Tibial artery (tissue), 4 donors: ENCODE data around the gene TAS2R41.

ENCODE experiments used
- DNase-seq, 2 donors: peaks; one replicate each; pipeline ENCODE4 v3.0.0-alpha.2; 2019
- H3K27ac ChIP-seq, 2 donors: fragments of 200-600 bp; sonication (generic) in 1 of 2; 1 replicate in 1 of 2; 2 replicates in 1 of 2; pipeline ENCODE4 v1.5.1; 2018 to 2019; ENCODE audit warnings: mild to moderate bottlenecking in 1 of 2
- H3K27me3 ChIP-seq, 2 donors: fragments of 200-600 bp; sonication (generic) in 1 of 2; one replicate each; pipeline versions ENCODE4 v1.5.1 to v1.6.0; 2016 to 2019
- H3K36me3 ChIP-seq, 3 donors: fragments of 200-600 bp; sonication (generic) in 2 of 3; one replicate each; pipeline ENCODE4 v1.5.1; 2016 to 2019; ENCODE audit warnings: mild to moderate bottlenecking in 2 of 3
- H3K4me1 ChIP-seq, 4 donors: fragments of 200-600 bp; sonication (generic) in 2 of 4; 1 replicate in 3 of 4; 2 replicates in 1 of 4; pipeline ENCODE4 v1.5.1; 2016 to 2019
- H3K4me3 ChIP-seq, 2 donors: fragments of 200-600 bp; sonication (generic) in 1 of 2; 1 replicate in 1 of 2; 2 replicates in 1 of 2; pipeline ENCODE4 v1.5.1; 2018 to 2019; ENCODE audit warnings: mild to moderate bottlenecking in 2 of 2
- H3K9me3 ChIP-seq, 3 donors: fragments of 200-600 bp; sonication (generic) in 1 of 3; one replicate each; pipeline ENCODE4 v1.5.1; 2016 to 2019
- intact Hi-C: fragments of 100-400 bp; cut with DNase I; formaldehyde crosslinking; loops from one replicate; pipeline ENCODE4 v1.15.0; 2023; ENCODE audit warnings: low total_unique reads
- TF ChIP-seq, protein P1 (sequence below), 2 experiments: fragments of 200-600 bp in 1 of 2; fragments of 450-650 bp in 1 of 2; IDR thresholded peaks; one replicate each; pipeline ENCODE4 v1.5.1; 2017 to 2019; ENCODE audit warnings: antibody characterized with exemption in 2 of 2, mild to moderate bottlenecking in 1 of 2, moderate library complexity in 1 of 2

Gene TAS2R41

DNA sequence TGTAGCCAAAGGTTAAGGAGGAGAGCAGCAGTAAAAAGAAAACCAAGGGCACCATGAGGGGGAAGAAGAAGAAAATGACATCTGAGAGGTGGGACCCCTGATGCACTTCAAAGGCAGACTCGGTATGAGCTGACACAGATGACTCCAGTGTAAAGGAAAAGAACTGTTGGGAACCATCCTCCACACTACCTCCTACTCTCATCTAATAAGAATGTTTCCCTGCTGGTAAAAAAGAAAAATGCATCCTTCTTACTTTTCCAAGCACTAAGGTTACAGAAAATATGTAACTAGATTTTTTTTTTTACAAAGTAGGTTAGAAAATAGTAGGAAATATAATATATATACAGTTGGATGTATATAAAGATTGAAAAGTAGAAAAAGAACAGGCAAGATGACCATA is 16.9 kb downstream of the TAS2R41 start:
- H3K36me3 ChIP-seq = no peaks in the 10 kb centered on the region
- TF ChIP-seq, protein P1, sequence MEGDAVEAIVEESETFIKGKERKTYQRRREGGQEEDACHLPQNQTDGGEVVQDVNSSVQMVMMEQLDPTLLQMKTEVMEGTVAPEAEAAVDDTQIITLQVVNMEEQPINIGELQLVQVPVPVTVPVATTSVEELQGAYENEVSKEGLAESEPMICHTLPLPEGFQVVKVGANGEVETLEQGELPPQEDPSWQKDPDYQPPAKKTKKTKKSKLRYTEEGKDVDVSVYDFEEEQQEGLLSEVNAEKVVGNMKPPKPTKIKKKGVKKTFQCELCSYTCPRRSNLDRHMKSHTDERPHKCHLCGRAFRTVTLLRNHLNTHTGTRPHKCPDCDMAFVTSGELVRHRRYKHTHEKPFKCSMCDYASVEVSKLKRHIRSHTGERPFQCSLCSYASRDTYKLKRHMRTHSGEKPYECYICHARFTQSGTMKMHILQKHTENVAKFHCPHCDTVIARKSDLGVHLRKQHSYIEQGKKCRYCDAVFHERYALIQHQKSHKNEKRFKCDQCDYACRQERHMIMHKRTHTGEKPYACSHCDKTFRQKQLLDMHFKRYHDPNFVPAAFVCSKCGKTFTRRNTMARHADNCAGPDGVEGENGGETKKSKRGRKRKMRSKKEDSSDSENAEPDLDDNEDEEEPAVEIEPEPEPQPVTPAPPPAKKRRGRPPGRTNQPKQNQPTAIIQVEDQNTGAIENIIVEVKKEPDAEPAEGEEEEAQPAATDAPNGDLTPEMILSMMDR (IDR thresholded peaks at IDR 0.05) = no peak
- DNase-seq = no peak
- no peak overlapping the region for H3K27ac ChIP-seq
- no peaks in the 10 kb centered on the region for H3K4me1 ChIP-seq
- intact Hi-C loops = no loop called here
- no peak overlapping the region for H3K4me3 ChIP-seq
- H3K27me3 ChIP-seq = no peaks in the 10 kb centered on the region
- no peaks in the 10 kb centered on the region for H3K9me3 ChIP-seq

DNA sequence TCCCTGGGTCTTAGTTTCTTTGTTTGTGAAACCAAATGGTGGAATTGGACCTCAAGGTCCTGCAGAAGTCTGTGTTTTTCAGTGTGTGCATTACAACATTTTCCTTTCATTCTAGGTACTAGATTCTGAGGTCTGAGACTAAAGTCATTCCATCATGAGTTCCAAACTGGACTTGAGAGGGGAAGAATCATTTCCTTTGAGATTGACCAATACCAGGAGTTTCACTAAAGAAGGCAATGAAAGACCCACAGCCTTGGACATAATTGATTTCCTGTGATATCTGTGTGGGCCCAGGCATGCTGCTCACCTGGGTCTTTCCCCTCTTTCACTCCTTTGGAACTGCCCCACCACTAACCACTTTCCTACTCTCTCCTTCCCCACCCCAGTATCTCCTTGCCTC is 18.2 kb downstream of the TAS2R41 start:
- Histone ChIP-seq H3K27me3 (no peaks in the 10 kb centered on the region), H3K36me3 (no peaks in the 10 kb centered on the region), H3K27ac (no peak overlapping the region), H3K4me3 (no peak overlapping the region), H3K9me3 (no peaks in the 10 kb centered on the region), H3K4me1 (no peaks in the 10 kb centered on the region)
- no peak for DNase-seq
- intact Hi-C loops = no loop called here
- TF ChIP-seq, protein P1 (IDR thresholded peaks at IDR 0.05) = no peak

DNA sequence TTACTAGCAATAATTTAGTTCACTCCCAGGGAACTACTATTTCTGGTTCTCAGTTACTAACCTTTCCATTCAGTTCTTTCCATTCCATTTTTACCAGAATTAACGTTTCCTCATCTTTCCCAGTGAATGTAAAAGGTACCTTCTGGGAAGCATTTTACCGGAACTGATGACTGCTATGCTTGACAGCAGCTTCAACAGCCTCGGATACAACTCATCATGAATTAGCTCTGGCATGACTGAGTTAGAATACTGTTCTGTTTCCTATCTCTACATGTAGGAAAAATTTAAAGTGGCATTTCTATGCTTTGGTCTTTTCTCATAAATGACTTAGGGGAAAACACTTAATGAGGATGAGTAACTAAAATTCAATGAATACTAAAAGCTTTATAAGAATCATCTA is 18.6 kb downstream of the TAS2R41 start:
- no peak for DNase-seq
- Histone ChIP-seq H3K27me3 (no peaks in the 10 kb centered on the region), H3K27ac (no peak overlapping the region), H3K4me1 (no peaks in the 10 kb centered on the region), H3K4me3 (no peak overlapping the region), H3K36me3 (no peaks in the 10 kb centered on the region), H3K9me3 (no peaks in the 10 kb centered on the region)
- TF ChIP-seq, protein P1 (IDR thresholded peaks at IDR 0.05) = no peak
- intact Hi-C loops = no loop called here

DNA sequence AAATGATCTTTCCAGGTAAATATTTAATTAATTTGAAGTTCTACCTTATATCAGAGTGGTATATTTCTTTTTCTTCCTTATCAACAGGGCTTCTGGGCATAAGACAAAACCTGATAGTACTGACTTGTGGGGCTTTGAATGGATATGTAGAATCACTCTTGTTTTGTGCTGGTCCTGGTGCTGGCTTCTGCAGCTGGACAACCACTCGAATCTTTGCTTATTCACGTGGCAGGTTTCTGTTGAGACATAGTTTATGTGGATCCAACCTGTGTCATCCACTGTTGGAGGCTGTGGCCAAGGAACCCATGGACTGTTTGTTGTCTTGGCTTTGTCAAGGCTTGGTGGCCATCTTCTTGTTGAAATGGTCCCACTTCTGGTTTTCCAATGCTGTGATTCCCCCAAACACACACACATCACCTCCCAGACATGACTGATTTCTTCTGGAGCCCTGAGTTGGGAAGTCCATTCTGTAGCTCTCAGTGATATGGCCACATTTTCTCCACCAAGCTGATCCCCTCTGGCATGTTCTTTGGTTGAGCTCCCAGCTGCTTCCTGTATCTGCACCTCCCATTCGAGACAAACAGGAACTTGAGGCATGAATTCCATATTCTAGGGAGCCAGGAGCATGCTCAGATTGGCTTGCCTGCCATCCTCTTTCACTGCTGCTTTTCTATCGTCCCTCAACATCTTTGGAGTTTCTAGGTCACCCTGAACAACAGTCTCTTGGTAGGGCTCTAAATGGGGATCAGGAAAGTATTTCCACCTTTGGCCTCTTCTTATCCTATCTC is 19.5 kb downstream of the TAS2R41 start:
- no peak for DNase-seq
- no peaks in the 10 kb centered on the region for H3K9me3 ChIP-seq
- no peaks in the 10 kb centered on the region for H3K36me3 ChIP-seq
- H3K4me3 ChIP-seq = no peak overlapping the region
- H3K4me1 ChIP-seq = no peaks in the 10 kb centered on the region
- intact Hi-C loops = no loop called here
- H3K27ac ChIP-seq = no peak overlapping the region
- H3K27me3 ChIP-seq = no peaks in the 10 kb centered on the region
- TF ChIP-seq, protein P1 (IDR thresholded peaks at IDR 0.05) = no peak

DNA sequence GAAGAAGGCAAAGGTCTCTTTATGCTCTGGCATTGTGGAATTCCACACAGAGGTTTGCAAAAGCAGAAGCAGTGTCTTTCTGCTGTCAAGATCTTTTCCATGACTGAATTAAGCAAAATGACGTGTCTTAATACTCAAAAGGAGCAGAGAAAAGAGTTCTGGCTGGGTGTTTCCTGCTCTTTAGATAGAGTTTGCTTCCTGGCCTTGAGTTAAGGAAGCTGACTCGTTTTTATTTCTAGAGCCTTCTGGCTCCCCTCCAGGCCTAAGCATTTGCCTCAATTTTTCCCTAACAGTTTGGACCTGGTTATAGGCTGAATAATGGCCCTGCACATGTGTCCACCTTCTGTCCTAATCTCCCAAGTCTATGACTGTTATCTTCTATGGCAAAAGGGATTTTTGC is 21.6 kb downstream of the TAS2R41 start:
- intact Hi-C loops = no loop called here
- TF ChIP-seq, protein P1 (IDR thresholded peaks at IDR 0.05) = no peak
- DNase-seq = no peak
- H3K36me3 ChIP-seq = no peaks in the 10 kb centered on the region
- H3K4me1 ChIP-seq = no peaks in the 10 kb centered on the region
- H3K27me3 ChIP-seq = no peaks in the 10 kb centered on the region
- H3K9me3 ChIP-seq = no peaks in the 10 kb centered on the region
- H3K4me3 ChIP-seq = no peak overlapping the region
- no peak overlapping the region for H3K27ac ChIP-seq
